H9 (cell line): ENCODE measurements around the gene EDAR. TPM values are rescaled to one million over a fixed set of nuclear protein-coding genes. Genes with fewer than 3 reads are reported as not detected.

Experiments used
- DNase-seq: peaks from one replicate; pipeline ENCODE4 v3.0.0-alpha.2; 2017
- H2AFZ ChIP-seq: one replicate; pipeline ENCODE4 v1.6.1; 2013; ENCODE audit warnings: mild to moderate bottlenecking, low read length, control low read depth, moderate library complexity
- H2AK5ac ChIP-seq: 2 replicates; pipeline ENCODE4 v1.6.1; 2013; ENCODE audit warnings: low read length, control low read depth, mixed read lengths; ENCODE audit not compliant: insufficient read length
- H2BK120ac ChIP-seq: one replicate; pipeline ENCODE4 v1.6.1; 2013; ENCODE audit warnings: low read depth, mild to moderate bottlenecking, low read length, control low read depth, inconsistent platforms; ENCODE audit not compliant: poor library complexity, severe bottlenecking
- H2BK12ac ChIP-seq: 2 replicates; pipeline ENCODE4 v1.6.1; 2013; ENCODE audit warnings: low read length, control low read depth, mixed read lengths, low read depth; ENCODE audit not compliant: insufficient read length
- H2BK15ac ChIP-seq: 2 replicates; pipeline ENCODE4 v1.6.1; 2013; ENCODE audit warnings: low read depth, low read length, control low read depth
- H2BK20ac ChIP-seq: one replicate; pipeline ENCODE4 v1.6.1; 2013; ENCODE audit warnings: low read depth, mild to moderate bottlenecking, low read length, control low read depth, inconsistent platforms; ENCODE audit not compliant: poor library complexity, severe bottlenecking
- H2BK5ac ChIP-seq: 2 replicates; pipeline ENCODE4 v1.6.1; 2013; ENCODE audit warnings: low read length, control low read depth, mixed read lengths; ENCODE audit not compliant: insufficient read length
- H3K14ac ChIP-seq: 2 replicates; pipeline ENCODE4 v1.6.1; 2013; ENCODE audit warnings: low read length, control low read depth; ENCODE audit not compliant: insufficient read depth
- H3K18ac ChIP-seq: 2 replicates; pipeline ENCODE4 v1.6.1; 2013; ENCODE audit warnings: low read depth, mild to moderate bottlenecking, mixed read lengths, low read length, control low read depth; ENCODE audit not compliant: insufficient read length
- H3K23ac ChIP-seq: 2 replicates; pipeline ENCODE4 v1.6.1; 2013; ENCODE audit warnings: low read length, control low read depth, mixed read lengths, low read depth; ENCODE audit not compliant: insufficient read length
- H3K23me2 ChIP-seq: 2 replicates; pipeline ENCODE4 v1.6.1; 2013; ENCODE audit warnings: low read depth, mild to moderate bottlenecking, mixed read lengths, low read length, control low read depth; ENCODE audit not compliant: insufficient read length, poor library complexity, severe bottlenecking
- H3K27ac ChIP-seq: 2 replicates; pipeline ENCODE4 v1.5.1; 2013; ENCODE audit warnings: low read length, control low read depth, mixed read lengths, low read depth; ENCODE audit not compliant: insufficient read length
- H3K27me3 ChIP-seq: 2 replicates; pipeline ENCODE4 v1.6.1; 2013; ENCODE audit warnings: low read length, control low read depth, inconsistent platforms; ENCODE audit not compliant: insufficient read depth
- H3K4ac ChIP-seq: 2 replicates; pipeline ENCODE4 v1.6.1; 2013; ENCODE audit warnings: low read depth, mild to moderate bottlenecking, control low read depth, inconsistent platforms, low read length, moderate library complexity
- H3K4me1 ChIP-seq: 2 replicates; pipeline ENCODE4 v1.6.1; 2013; ENCODE audit warnings: low read length, control low read depth, inconsistent platforms; ENCODE audit not compliant: insufficient read depth
- H3K4me2 ChIP-seq: 2 replicates; pipeline ENCODE4 v1.6.1; 2013; ENCODE audit warnings: low read length, control low read depth, mixed read lengths; ENCODE audit not compliant: insufficient read length, insufficient read depth
- H3K56ac ChIP-seq: 2 replicates; pipeline ENCODE4 v1.6.1; 2013; ENCODE audit warnings: low read depth, mild to moderate bottlenecking, mixed read lengths, low read length, control low read depth; ENCODE audit not compliant: insufficient read length
- H3K79me1 ChIP-seq: 2 replicates; pipeline ENCODE4 v1.6.1; 2013; ENCODE audit warnings: low read depth, mild to moderate bottlenecking, moderate library complexity, low read length, control low read depth, inconsistent platforms; ENCODE audit not compliant: insufficient read depth, poor library complexity, severe bottlenecking
- H3K79me2 ChIP-seq: 2 replicates; pipeline ENCODE4 v1.6.1; 2013; ENCODE audit warnings: low read length, control low read depth, inconsistent platforms; ENCODE audit not compliant: insufficient read depth
- H3K9ac ChIP-seq: 2 replicates; pipeline ENCODE4 v1.6.1; 2013; ENCODE audit warnings: low read length, control low read depth, mixed read lengths; ENCODE audit not compliant: insufficient read length; ENCODE audit errors: extremely low read depth
- H3K9me3 ChIP-seq: one replicate; pipeline ENCODE4 v1.6.1; 2013; ENCODE audit warnings: low read depth, low read length, inconsistent platforms; ENCODE audit not compliant: control insufficient read depth
- H3T11ph ChIP-seq: one replicate; pipeline ENCODE4 v1.6.1; 2013; ENCODE audit warnings: mild to moderate bottlenecking, low read length, control low read depth, inconsistent platforms
- H4K20me1 ChIP-seq: one replicate; pipeline ENCODE4 v1.6.1; 2013; ENCODE audit not compliant: control insufficient read depth, insufficient read length, insufficient read depth
- H4K5ac ChIP-seq: 2 replicates; pipeline ENCODE4 v1.6.1; 2013; ENCODE audit warnings: low read depth, mild to moderate bottlenecking, mixed read lengths, low read length, control low read depth; ENCODE audit not compliant: insufficient read length
- H4K8ac ChIP-seq: replicated peaks from 2 replicates; pipeline ENCODE4 v1.6.1; 2013; ENCODE audit warnings: low read length, control low read depth, mixed read lengths, low read depth; ENCODE audit not compliant: insufficient read length
- H4K91ac ChIP-seq: 2 replicates; pipeline ENCODE4 v1.6.1; 2013; ENCODE audit warnings: low read depth, mild to moderate bottlenecking, moderate library complexity, mixed read lengths, low read length, control low read depth; ENCODE audit not compliant: insufficient read length
- H3K27ac Mint-ChIP-seq, 3 experiments: 2 replicates in 2 of 3; 3 replicates in 1 of 3; pipeline ENCODE4 v1.8.0; 2020 to 2021; ENCODE audit warnings: mixed read lengths in 3 of 3, mild to moderate bottlenecking in 1 of 3, moderate library complexity in 1 of 3
- H3K27me3 Mint-ChIP-seq: 2 replicates; pipeline ENCODE4 v1.8.0; 2021; ENCODE audit warnings: low read depth, mild to moderate bottlenecking, moderate library complexity, mixed read lengths
- H3K36me3 Mint-ChIP-seq, 3 experiments: 2 replicates in 2 of 3; 3 replicates in 1 of 3; pipeline ENCODE4 v1.8.0; 2020 to 2021; ENCODE audit warnings: low read depth in 3 of 3, mixed read lengths in 3 of 3; ENCODE audit not compliant: insufficient read depth in 1 of 3
- H3K4me1 Mint-ChIP-seq, 2 experiments: 2 replicates each; pipeline ENCODE4 v1.8.0; 2020; ENCODE audit warnings: mixed read lengths in 2 of 2
- H3K4me3 Mint-ChIP-seq, 2 experiments: 2 replicates in 1 of 2; 3 replicates in 1 of 2; pipeline ENCODE4 v1.8.0; 2020 to 2021; ENCODE audit warnings: mild to moderate bottlenecking in 2 of 2, mixed read lengths in 2 of 2, moderate library complexity in 1 of 2
- H3K9me3 Mint-ChIP-seq, 2 experiments: 2 replicates in 1 of 2; 3 replicates in 1 of 2; pipeline ENCODE4 v1.8.0; 2020; ENCODE audit warnings: mild to moderate bottlenecking in 2 of 2, mixed read lengths in 2 of 2, moderate library complexity in 1 of 2
- WGBS: extraction: QIAGEN DNeasy Blood & Tissue Kit; methylation state at CpG from one replicate; pipeline ENCODE4 v1.1.7; 2013; ENCODE audit warnings: missing lambda C conversion rate, low lambda C conversion rate, mixed read lengths; ENCODE audit not compliant: insufficient read length; ENCODE audit errors: extremely low coverage; 5-methylcytosine and 5-hydroxymethylcytosine counted together
- total RNA-seq: library from RNA; stranded (reverse); gene quantifications from 2 replicates; pipeline ENCODE4 v1.2.1, GENCODE V29; 2021
- TF ChIP-seq, protein P1 (sequence below): fragments of 200-600 bp; sonication (generic); conservative IDR thresholded peaks from 3 replicates; pipeline ENCODE4 v1.8.0; 2021; ENCODE audit warnings: antibody characterized with exemption, mild to moderate bottlenecking

The EDAR gene
- total RNA-seq, 1 experiment from 2014 or later = not detected

DNA sequence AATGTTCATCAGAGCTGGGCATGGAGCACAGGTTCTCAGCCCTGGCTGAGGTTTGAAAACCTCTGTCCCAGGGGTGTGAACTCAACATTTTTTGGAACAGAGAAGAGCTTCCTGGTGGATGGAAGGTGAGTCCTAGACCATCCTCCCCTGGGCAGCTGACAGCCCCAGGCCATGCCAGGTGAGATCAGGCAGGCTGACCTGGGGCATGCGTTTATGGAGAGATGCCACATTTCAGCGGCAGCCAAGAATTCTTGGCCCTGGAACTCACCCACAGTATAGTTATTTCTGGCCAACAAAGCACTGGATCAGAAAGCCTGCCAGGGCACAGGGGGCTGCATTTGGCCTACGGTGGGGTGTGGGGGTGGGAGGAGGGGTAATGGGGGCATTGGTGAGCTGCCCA is 83.8 kb downstream of the EDAR start:
- H2BK20ac ChIP-seq = no peak overlapping the region
- H3T11ph ChIP-seq = no peak overlapping the region
- H3K27ac ChIP-seq = no peak overlapping the region
- Mint-ChIP-seq H3K27ac (peak overlapping the region in 1 of 3 experiments; percentile 30; a peak in 1 of 7 replicates), H3K36me3 (no peaks in the 10 kb centered on the region; a peak in 1 of 7 replicates), H3K27me3 (no peaks in the 10 kb centered on the region), H3K4me3 (no peak overlapping the region), H3K4me1 (no peaks in the 10 kb centered on the region), H3K9me3 (no peaks in the 10 kb centered on the region)
- no peak overlapping the region for H2BK15ac ChIP-seq
- no CpG with 5 or more reads among the region's 3 CpGs for WGBS
- no peak for DNase-seq
- TF ChIP-seq, protein P1, sequence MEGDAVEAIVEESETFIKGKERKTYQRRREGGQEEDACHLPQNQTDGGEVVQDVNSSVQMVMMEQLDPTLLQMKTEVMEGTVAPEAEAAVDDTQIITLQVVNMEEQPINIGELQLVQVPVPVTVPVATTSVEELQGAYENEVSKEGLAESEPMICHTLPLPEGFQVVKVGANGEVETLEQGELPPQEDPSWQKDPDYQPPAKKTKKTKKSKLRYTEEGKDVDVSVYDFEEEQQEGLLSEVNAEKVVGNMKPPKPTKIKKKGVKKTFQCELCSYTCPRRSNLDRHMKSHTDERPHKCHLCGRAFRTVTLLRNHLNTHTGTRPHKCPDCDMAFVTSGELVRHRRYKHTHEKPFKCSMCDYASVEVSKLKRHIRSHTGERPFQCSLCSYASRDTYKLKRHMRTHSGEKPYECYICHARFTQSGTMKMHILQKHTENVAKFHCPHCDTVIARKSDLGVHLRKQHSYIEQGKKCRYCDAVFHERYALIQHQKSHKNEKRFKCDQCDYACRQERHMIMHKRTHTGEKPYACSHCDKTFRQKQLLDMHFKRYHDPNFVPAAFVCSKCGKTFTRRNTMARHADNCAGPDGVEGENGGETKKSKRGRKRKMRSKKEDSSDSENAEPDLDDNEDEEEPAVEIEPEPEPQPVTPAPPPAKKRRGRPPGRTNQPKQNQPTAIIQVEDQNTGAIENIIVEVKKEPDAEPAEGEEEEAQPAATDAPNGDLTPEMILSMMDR = no peak
- no peak overlapping the region for H4K91ac ChIP-seq
- H3K9me3 ChIP-seq = no peaks in the 10 kb centered on the region
- H3K56ac ChIP-seq = no peak overlapping the region
- no peaks in the 10 kb centered on the region for H3K27me3 ChIP-seq
- no peak overlapping the region for H3K14ac ChIP-seq
- H3K4me1 ChIP-seq = no peaks in the 10 kb centered on the region
- H2AK5ac ChIP-seq = no peak overlapping the region
- no peak overlapping the region for H2BK5ac ChIP-seq
- no peak overlapping the region for H3K18ac ChIP-seq
- H3K4me2 ChIP-seq = no peak overlapping the region
- no peaks in the 10 kb centered on the region for H3K23me2 ChIP-seq
- H2BK120ac ChIP-seq = no peak overlapping the region
- no peak overlapping the region for H2AFZ ChIP-seq
- no peak overlapping the region for H2BK12ac ChIP-seq
- no peaks in the 10 kb centered on the region for H4K20me1 ChIP-seq
- no peak overlapping the region for H3K9ac ChIP-seq
- H3K79me2 ChIP-seq = no peaks in the 10 kb centered on the region
- no peak overlapping the region for H3K4ac ChIP-seq
- H4K5ac ChIP-seq = no peak overlapping the region
- H3K23ac ChIP-seq = no peak overlapping the region
- no peaks in the 10 kb centered on the region for H3K79me1 ChIP-seq
- no peak overlapping the region for H4K8ac ChIP-seq
